Stimulated activated CD4-positive, alpha-beta T cell treated with anti-CD3 and anti-CD28 coated beads, Interleukin-1b, Interleukin-23, amount 100 ng/mL, for 48 hours (primary cell): ENCODE data around the gene EEF1A2.

Experiments
- DNase-seq: peaks from one replicate; pipeline ENCODE4 v3.0.0-alpha.2; 2020

Gene EEF1A2

GRCh38 chr20:63536997-63537524 is 38.2 kb upstream of the EEF1A2 start, which contains the start of gene PTK6:
Gene PTK6 (minus strand): TSS chr20:63537376. CDS start chr20:63537314, 62 bp downstream.
- peak; percentile 46 for DNase-seq

- DNase-seq: no peak
Measured at GRCh38 chr20:63536241-63536977, 37.5 kb upstream of the EEF1A2 start.

- no peak for DNase-seq
Measured at GRCh38 chr20:63534831-63535651, 36.2 kb upstream of the EEF1A2 start.

GRCh38 chr20:63534427-63534830 is 35.5 kb upstream of the EEF1A2 start:
- DNase-seq: no peak

GRCh38 chr20:63533871-63534393 is 35.0 kb upstream of the EEF1A2 start:
- no peak for DNase-seq

- DNase-seq: no peak
Measured at GRCh38 chr20:63533388-63533787, 34.5 kb upstream of the EEF1A2 start.

- DNase-seq: no peak
Measured at GRCh38 chr20:63532449-63532971, 33.6 kb upstream of the EEF1A2 start.

GRCh38 chr20:63531686-63532448 is 33.0 kb upstream of the EEF1A2 start:
- DNase-seq: no peak

- DNase-seq: no peak
Measured at GRCh38 chr20:63530788-63531160, 31.9 kb upstream of the EEF1A2 start.

- DNase-seq: no peak
Measured at GRCh38 chr20:63529861-63530787, 31.2 kb upstream of the EEF1A2 start.

- no peak for DNase-seq
Measured at GRCh38 chr20:63529180-63529860, 30.4 kb upstream of the EEF1A2 start.

- DNase-seq: no peak
Measured at GRCh38 chr20:63527184-63527583, 28.3 kb upstream of the EEF1A2 start.

- no peak for DNase-seq
Measured at GRCh38 chr20:63525971-63526370, 27.1 kb upstream of the EEF1A2 start.

- no peak for DNase-seq
Measured at GRCh38 chr20:63525185-63525584, 26.3 kb upstream of the EEF1A2 start.

GRCh38 chr20:63522981-63523611 is 24.2 kb upstream of the EEF1A2 start:
- peak; percentile 5 for DNase-seq

GRCh38 chr20:63522091-63522868 is 23.4 kb upstream of the EEF1A2 start:
- no peak for DNase-seq

- no peak for DNase-seq
Measured at GRCh38 chr20:63521602-63522001, 22.7 kb upstream of the EEF1A2 start.

GRCh38 chr20:63520934-63521601 is 22.2 kb upstream of the EEF1A2 start:
- DNase-seq: peak; percentile 69

- DNase-seq: peak; percentile 80
Measured at GRCh38 chr20:63520504-63520933, 21.6 kb upstream of the EEF1A2 start, which contains the start of gene PPDPF. Gene PPDPF (plus strand): TSS chr20:63520765. CDS start chr20:63521309, 544 bp downstream.
